GM18505 (cell line): ENCODE data around the gene CGB5.
"Not testable (repeated sequence)": the region's sequence is repeated elsewhere in the genome, so short reads cannot be mapped to it uniquely, and the experiment has no call there.

ENCODE experiments used
- ATAC-seq: cut with Tn5 transposase; IDR thresholded peaks from one replicate; pipeline ENCODE4 v1.9.1; 2021; ENCODE audit not compliant: unreplicated experiment
- POLR2A ChIP-seq: IDR thresholded peaks from 4 replicates; pipeline ENCODE4 v1.6.1; 2011; ENCODE audit warnings: borderline replicate concordance; ENCODE audit not compliant: insufficient read depth, insufficient read length; ENCODE audit errors: extremely low read depth

CGB5 gene

GRCh38 chr19:49039736-49040135 lies 3.9 kb upstream of the CGB5 start:
- ATAC-seq: not testable (repeated sequence)

DNA sequence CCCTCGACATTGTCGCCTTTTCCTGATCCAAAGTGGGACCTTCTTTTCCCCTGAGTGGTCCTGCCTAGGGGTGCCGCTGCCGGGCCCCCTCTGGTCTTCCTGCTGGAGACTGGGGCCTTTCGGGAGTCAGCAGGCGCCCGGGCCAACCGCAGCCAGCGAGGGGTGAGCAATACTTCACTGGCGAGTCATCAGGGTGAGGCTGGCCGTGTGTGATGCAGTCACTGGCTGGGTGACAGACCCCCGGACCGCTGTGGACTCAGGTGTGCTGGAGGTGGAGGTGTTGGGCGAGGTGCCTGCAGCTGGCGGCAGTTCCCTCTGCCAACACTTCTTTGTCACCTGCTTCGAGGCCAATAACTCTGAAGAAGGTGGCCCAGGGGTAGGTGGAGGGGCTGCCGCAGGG lies 1.5 kb upstream of the CGB5 start:
- ATAC-seq: no peak
- TF ChIP-seq POLR2A: no peak

DNA sequence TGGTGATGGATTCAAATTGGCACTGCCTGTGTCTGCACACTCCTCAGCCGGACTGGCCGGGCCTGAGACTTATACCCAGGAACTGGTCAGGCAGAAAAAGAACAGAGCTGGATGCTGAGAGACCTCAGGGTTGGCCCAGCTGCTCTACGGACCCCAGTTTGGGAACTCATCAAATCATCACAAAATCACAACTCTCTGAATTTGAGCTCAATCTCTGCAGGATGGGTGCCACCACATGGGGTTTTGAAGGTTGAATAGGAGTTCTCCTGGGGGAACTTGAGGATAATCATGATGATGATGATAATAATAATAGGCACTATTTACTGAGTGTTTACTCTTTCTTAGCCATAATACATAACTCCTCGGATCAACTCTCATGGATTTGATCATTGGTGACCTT lies 982 bp upstream of the CGB5 start:
- not testable (repeated sequence) for ATAC-seq

- ATAC-seq: not testable (repeated sequence)
These were observed 5.4 kb downstream of the CGB5 start, which contains the start of gene CGB8 for GRCh38 chr19:49049011-49049410. TSS of gene CGB8 (minus strand) at chr19:49049111. CDS start at chr19:49048739, 372 bp downstream.

GRCh38 chr19:49049834-49050233 lies 6.2 kb downstream of the CGB5 start:
- ATAC-seq: not testable (repeated sequence)

DNA sequence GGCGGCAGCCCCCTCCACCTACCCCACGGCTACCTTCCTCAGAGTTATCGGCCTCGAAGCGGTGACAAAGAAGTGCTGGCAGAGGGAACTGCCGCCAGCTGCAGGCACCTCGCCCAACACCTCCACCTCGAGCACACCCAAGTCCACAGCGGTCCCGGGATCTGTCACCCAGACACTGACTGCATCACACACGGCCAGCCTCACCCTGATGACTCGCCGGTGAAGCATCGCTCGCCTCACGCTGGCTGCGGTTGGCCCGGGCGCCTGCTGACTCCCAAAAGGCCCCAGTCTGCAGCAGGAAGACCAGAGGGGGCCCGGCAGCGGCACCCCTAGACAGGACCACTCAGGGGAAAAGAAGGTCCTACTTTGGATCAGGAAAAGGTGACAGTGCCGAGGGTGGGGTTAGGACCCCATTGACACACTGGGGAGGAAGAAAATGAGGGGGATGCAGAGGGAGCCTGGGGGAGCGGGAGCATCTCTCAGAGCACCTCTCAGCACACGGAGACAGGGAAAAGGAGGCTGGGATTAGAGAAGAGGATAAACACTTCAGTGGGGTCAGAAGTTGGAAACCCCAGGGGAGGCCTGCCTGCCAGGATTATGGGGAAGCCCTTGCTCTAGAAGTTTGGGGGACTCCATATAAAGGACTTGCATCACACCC lies 6.9 kb downstream of the CGB5 start:
- ATAC-seq: not testable (repeated sequence)

GRCh38 chr19:49056101-49056901 lies 12.7 kb downstream of the CGB5 start:
- ATAC-seq: no peak
- no peak for TF ChIP-seq POLR2A

DNA sequence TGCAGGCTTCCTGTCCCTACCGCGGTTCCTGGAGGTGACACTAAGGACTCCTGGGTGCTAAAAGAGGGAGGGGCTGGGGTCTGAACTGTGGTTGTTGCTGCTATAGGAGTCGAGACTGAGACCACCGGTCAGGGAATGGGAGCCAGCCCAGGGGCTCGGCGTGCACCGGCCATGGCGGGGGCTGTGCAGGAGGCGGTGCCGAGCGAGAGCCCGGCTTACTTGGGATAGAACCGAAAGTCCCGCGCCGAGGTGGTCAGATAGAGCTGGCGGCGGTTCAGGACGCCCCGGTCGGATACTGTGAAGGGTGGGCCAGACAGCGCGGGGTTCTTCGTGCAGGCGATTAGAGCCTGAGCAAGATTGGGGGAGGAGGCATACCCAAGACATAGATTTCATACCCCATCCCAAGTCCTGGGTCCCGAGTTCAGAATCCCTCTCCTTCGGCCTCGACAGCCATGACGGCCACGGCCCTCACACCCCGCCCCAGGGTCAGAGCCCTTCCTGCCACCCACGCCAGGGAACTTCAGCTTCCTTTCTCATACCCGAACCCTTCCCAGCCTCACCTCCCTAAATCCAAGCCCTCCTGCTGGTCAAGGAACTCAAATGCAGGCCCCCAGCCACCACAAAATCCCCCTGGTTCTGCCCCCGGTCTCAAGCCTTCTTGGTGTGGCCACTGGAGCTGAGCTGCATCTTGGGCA lies 13.4 kb downstream of the CGB5 start:
- not testable (repeated sequence) for ATAC-seq

DNA sequence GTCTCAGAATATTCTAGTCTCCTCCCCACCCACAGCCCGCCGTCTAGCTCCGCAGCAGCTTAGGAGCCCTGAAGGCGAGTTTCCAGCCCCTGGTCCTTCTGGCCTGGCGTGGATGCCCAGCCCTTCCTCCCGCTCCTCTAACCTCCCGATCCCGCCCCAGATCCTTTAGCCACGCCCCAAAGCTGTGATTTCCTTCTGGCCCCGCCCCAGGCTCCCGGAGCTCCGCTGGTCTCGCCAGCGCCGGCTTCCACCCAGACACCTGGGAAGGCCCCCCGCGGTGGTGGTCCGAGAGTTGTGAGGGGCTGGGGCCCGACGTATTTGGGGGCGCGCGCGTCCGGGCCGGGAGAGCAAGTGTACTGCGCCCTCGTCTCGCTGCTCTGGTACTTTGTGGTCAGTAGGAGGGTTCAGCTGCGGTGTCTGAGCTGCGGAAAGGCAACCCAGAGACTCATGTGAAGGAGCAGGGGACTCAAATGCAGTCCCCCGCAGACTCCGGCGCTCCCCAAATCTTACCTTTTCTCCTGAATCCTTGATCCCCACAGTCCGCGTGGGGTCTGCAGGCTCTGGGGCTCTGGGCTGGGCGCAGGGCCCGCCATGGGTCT lies 14.1 kb downstream of the CGB5 start, which contains the start of gene CGB7:
TSS of gene CGB7 (minus strand) at position 114 of the 599 bp plus-strand sequence. CDS start 2,374 bp downstream, outside the sequence.
- no peak for ATAC-seq
- no peak for TF ChIP-seq POLR2A

- no peak for TF ChIP-seq POLR2A
- ATAC-seq: no peak
These were observed 14.9 kb downstream of the CGB5 start for GRCh38 chr19:49058562-49058961.

DNA sequence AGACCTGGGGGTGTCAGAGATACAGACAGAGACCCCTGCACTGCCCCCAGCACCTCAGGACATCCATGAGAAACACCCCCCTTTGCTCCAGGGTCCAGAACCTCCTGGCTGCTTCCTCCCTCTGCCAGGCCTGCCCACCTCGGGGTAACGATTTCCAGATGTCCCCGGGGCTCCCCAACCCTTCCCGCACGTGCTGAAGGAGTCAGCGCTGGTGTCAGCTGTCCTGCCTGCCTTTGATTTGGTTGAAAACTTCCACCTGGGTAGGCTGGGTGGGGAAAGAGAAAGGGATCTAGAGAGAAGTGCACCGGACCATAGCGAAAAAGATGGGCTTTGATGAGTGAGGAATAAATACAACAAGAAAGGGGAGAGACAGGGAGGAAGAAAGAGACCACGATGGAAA lies 15.4 kb downstream of the CGB5 start:
- ATAC-seq: no peak
- TF ChIP-seq POLR2A: no peak

DNA sequence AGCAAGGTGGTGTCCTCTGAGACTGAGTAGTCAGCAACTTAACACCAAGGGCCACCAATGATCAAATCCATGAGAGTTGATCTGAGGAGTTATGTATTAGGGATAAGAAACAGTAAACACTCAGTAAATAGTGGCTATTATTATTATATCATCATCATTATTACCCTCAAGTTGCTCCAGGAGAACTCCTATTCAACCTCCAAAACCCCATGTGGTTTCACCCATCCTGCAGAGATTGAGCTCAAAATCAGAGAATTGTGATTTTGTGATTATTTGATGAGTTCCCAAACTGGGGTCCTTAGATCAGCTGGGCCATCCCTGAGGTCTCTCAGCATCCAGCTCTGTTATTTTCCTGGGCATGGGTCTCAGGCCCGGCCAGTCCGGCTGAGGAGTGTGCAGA lies 17.4 kb downstream of the CGB5 start:
- no peak for ATAC-seq

DNA sequence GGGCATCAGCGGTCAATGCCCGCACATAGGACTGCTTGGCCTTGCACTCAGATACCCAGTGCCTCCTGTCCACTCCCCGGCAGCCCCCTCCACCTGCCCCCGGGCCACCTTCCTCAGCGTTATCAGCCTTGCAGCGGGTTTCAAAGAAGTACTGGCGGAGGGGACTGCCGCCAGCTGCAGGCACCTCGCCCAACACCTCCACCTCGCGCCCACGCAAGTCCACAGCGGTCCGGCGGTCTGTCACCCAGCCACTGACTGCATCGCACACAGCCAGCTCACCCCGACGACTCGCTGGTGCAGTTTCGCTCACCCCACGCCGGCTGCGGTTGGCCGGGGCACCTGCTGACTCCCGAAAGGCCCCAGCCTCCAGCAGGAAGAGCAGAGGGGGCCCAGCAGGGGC lies 17.8 kb downstream of the CGB5 start:
- ATAC-seq: no peak
- no peak for TF ChIP-seq POLR2A

More for the DNA sequence above, 17.4 kb downstream of the CGB5 start:
- TF ChIP-seq POLR2A: no peak

DNA sequence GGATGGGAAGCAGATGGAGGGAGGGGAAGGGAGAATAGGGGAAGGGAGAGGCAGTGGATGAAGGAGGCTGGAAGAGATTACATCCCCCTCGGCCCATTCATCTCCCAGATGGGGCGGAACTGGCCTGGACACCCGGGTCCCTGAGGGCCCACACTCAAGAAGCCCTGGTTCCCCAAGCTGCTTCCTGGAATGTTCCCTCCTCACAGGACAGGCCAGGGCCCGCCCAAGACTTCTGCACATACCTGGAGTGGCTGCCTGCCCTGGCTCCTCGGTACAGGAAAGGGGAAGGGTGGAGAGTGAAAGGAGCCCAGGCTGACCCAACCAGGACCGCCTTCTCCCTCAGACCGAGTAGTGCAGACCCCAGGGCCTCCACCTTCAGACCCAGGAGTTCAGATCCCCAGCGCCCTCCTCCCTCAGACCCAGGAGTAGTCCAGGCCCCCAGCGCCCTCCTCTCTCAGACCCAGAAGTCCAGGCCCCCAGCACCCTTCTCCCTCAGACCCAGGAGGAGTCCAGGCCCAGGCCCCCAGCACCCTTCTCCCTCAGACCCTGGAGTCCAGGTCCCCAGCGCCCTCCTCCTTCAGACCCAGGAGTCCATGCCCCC lies 20.5 kb downstream of the CGB5 start:
- no peak for TF ChIP-seq POLR2A
- ATAC-seq: no peak
